Mesothelial cell of epicardium (in vitro differentiated cells): ENCODE data around the gene MZB1. TPM values are rescaled to one million over a fixed set of nuclear protein-coding genes. Genes with fewer than 3 reads are reported as not detected.

Experiments
- DNase-seq, 2 experiments: peaks; one replicate each; pipeline ENCODE4 v3.0.0; 2021; ENCODE audit warnings: low spot score in 2 of 2; ENCODE audit not compliant: unreplicated experiment in 2 of 2
- H3K27ac Mint-ChIP-seq: 2 replicates; pipeline ENCODE4 v1.8.0; 2021; ENCODE audit warnings: mixed read lengths
- H3K27me3 Mint-ChIP-seq: 2 replicates; pipeline ENCODE4 v1.8.0; 2021; ENCODE audit warnings: low read depth, mixed read lengths
- H3K36me3 Mint-ChIP-seq: 2 replicates; pipeline ENCODE4 v1.8.0; 2021; ENCODE audit warnings: mixed read lengths
- H3K4me1 Mint-ChIP-seq: 2 replicates; pipeline ENCODE4 v1.8.0; 2021; ENCODE audit warnings: mixed read lengths
- H3K4me3 Mint-ChIP-seq: 2 replicates; pipeline ENCODE4 v1.8.0; 2021; ENCODE audit warnings: mild to moderate bottlenecking, moderate library complexity, mixed read lengths
- H3K9me3 Mint-ChIP-seq: 2 replicates; pipeline ENCODE4 v1.8.0; 2021; ENCODE audit warnings: mixed read lengths
- total RNA-seq: library from RNA; stranded (reverse); gene quantifications from 3 replicates; pipeline ENCODE4 v1.2.1, GENCODE V29; 2021
- TF ChIP-seq, protein P1 (sequence below): fragments of 200-600 bp; sonication (generic); IDR thresholded peaks from one replicate; pipeline ENCODE4 v1.5.0; 2021; ENCODE audit warnings: antibody characterized with exemption; ENCODE audit not compliant: unreplicated experiment

Gene MZB1
- total RNA-seq, 1 donor from 2014 or later: 0.20 TPM

- Mint-ChIP-seq H3K9me3 (no peaks in the 10 kb centered on the region), H3K27me3 (peaks cover 1% of the 10 kb centered on the region), H3K27ac (no peak overlapping the region), H3K4me1 (peaks cover 21% of the 10 kb centered on the region), H3K4me3 (no peak overlapping the region), H3K36me3 (no peaks in the 10 kb centered on the region)
- no peak for DNase-seq
- TF ChIP-seq, protein P1, sequence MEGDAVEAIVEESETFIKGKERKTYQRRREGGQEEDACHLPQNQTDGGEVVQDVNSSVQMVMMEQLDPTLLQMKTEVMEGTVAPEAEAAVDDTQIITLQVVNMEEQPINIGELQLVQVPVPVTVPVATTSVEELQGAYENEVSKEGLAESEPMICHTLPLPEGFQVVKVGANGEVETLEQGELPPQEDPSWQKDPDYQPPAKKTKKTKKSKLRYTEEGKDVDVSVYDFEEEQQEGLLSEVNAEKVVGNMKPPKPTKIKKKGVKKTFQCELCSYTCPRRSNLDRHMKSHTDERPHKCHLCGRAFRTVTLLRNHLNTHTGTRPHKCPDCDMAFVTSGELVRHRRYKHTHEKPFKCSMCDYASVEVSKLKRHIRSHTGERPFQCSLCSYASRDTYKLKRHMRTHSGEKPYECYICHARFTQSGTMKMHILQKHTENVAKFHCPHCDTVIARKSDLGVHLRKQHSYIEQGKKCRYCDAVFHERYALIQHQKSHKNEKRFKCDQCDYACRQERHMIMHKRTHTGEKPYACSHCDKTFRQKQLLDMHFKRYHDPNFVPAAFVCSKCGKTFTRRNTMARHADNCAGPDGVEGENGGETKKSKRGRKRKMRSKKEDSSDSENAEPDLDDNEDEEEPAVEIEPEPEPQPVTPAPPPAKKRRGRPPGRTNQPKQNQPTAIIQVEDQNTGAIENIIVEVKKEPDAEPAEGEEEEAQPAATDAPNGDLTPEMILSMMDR: no peak
Observed at GRCh38 chr5:139384591-139385051, 5.1 kb downstream of the MZB1 start.

- Mint-ChIP-seq H3K9me3 (no peaks in the 10 kb centered on the region), H3K27ac (no peak overlapping the region), H3K36me3 (no peaks in the 10 kb centered on the region), H3K4me3 (no peak overlapping the region), H3K27me3 (peaks cover 1% of the 10 kb centered on the region), H3K4me1 (peaks cover 21% of the 10 kb centered on the region)
- TF ChIP-seq, protein P1: no peak
- DNase-seq: no peak
Observed at GRCh38 chr5:139383993-139384590, 5.6 kb downstream of the MZB1 start.

DNA sequence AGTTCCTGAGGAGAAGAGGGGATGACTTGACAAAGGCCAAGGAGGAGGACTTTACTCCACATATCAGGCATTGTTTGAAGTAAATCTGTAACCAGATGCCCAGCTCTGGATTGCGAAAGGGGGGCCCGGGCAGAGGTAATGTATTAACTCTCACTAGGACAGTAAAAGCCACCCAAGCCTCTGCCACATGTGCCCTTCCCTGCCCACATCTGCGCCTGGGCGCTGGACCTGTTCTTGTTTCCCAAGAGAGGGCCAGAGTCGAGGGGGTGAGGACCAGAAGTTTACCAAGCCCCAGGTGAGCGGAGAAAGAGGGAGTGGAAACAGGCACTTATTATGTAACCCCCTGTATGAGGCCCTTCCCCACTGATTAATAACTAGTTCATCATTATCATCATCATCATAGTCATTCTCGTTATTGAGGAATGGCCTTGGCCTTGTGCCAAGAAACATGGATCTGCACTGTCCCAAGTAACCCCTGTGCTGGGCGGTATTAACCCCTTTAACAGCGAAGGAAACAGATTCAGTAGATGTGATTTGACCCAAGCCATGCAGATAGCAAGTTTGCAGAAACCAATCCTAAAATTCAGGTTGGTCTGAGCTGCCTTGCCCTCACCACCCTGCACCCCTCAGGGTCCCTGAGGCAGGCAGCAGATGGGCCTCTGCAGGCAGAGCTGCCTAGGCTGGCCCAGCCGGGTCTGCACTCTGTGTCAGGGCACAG, 6.3 kb downstream of the MZB1 start, which contains the start of gene SLC23A1:
Gene SLC23A1 (minus strand): TSS at position 23 of the 718 bp plus-strand sequence. CDS start 44 bp downstream, outside the sequence.
- TF ChIP-seq, protein P1: no peak
- H3K36me3 Mint-ChIP-seq: no peaks in the 10 kb centered on the region
- peaks cover 1% of the 10 kb centered on the region for H3K27me3 Mint-ChIP-seq
- H3K4me3 Mint-ChIP-seq: no peak within 1 kb of the TSS
- H3K27ac Mint-ChIP-seq: no peak within 1 kb of the TSS
- no peaks in the 10 kb centered on the region for H3K9me3 Mint-ChIP-seq
- H3K4me1 Mint-ChIP-seq: peaks cover 21% of the 10 kb centered on the region
- no peak for DNase-seq

GRCh38 chr5:139382807-139383206, 6.9 kb downstream of the MZB1 start:
- Mint-ChIP-seq H3K4me1 (peaks cover 21% of the 10 kb centered on the region), H3K9me3 (no peaks in the 10 kb centered on the region), H3K27ac (no peak overlapping the region), H3K27me3 (peaks cover 1% of the 10 kb centered on the region), H3K36me3 (peaks cover 1% of the 10 kb centered on the region), H3K4me3 (no peak overlapping the region)
- TF ChIP-seq, protein P1: no peak
- DNase-seq: no peak

GRCh38 chr5:139381837-139382761, 7.6 kb downstream of the MZB1 start:
- Mint-ChIP-seq H3K27ac (no peak overlapping the region), H3K4me1 (peaks cover 21% of the 10 kb centered on the region), H3K27me3 (peaks cover 1% of the 10 kb centered on the region), H3K9me3 (no peaks in the 10 kb centered on the region), H3K36me3 (peaks cover 6% of the 10 kb centered on the region), H3K4me3 (no peak overlapping the region)
- TF ChIP-seq, protein P1: no peak
- no peak for DNase-seq
